Fibroblast of lung (primary cell): ENCODE measurements around the gene SLC12A6.

Source experiments
- CTCF ChIP-seq, 2 donors: IDR thresholded peaks in 1 of 2; conservative IDR thresholded peaks in 1 of 2; 1 replicate in 1 of 2; 2 replicates in 1 of 2; pipeline ENCODE4 v1.5.1; 2011 to 2012; ENCODE audit warnings: low read length in 2 of 2, control low read depth in 1 of 2, inconsistent platforms in 1 of 2, low read depth in 1 of 2, mild to moderate bottlenecking in 1 of 2
- EZH2 ChIP-seq: IDR thresholded peaks from 2 replicates; pipeline ENCODE4 v1.5.1; 2012; ENCODE audit warnings: low read length, control low read depth, mild to moderate bottlenecking; ENCODE audit errors: missing control alignments

GRCh38 chr15:34304613-34305012 lies 33.0 kb downstream of the SLC12A6 start:
- no peak for TF ChIP-seq CTCF (conservative IDR thresholded peaks at IDR 0.05 in 1 of 2, IDR thresholded peaks at IDR 0.05 in 1 of 2; ENCODE audit: low read depth in 1 of 2, low read length in 2 of 2)
- no peak for TF ChIP-seq EZH2
